IgD-negative memory B cell (primary cell): Measurements from ENCODE around the gene SIMC1. TPM values are rescaled to one million over a fixed set of nuclear protein-coding genes. Genes with fewer than 3 reads are reported as not detected.

Source experiments
- H3K27ac Mint-ChIP-seq, 3 donors: one replicate each; pipeline ENCODE4 v1.8.0; 2020 to 2022; ENCODE audit warnings: mild to moderate bottlenecking in 3 of 3, mixed read lengths in 3 of 3, moderate library complexity in 1 of 3
- H3K27me3 Mint-ChIP-seq: one replicate; pipeline ENCODE4 v1.8.0; 2021; ENCODE audit warnings: mixed read lengths
- H3K36me3 Mint-ChIP-seq: one replicate; pipeline ENCODE4 v1.8.0; 2020; ENCODE audit warnings: mild to moderate bottlenecking, mixed read lengths
- H3K4me1 Mint-ChIP-seq, 3 donors: one replicate each; pipeline ENCODE4 v1.8.0; 2020 to 2022; ENCODE audit warnings: mixed read lengths in 3 of 3, mild to moderate bottlenecking in 1 of 3
- H3K4me3 Mint-ChIP-seq, 4 donors: one replicate each; pipeline ENCODE4 v1.8.0; 2020 to 2022; ENCODE audit warnings: mild to moderate bottlenecking in 4 of 4, mixed read lengths in 4 of 4, moderate library complexity in 3 of 4
- H3K9me3 Mint-ChIP-seq, 3 donors: one replicate each; pipeline ENCODE4 v1.8.0; 2020 to 2021; ENCODE audit warnings: mixed read lengths in 3 of 3, mild to moderate bottlenecking in 1 of 3
- polyA plus RNA-seq: library from polyadenylated mRNA; unstranded; fragments of 300-500 nt; fragmentation: Illumina TruSeq; gene quantifications from one replicate; pipeline ENCODE4 v1.2.3, GENCODE V29; 2021

SIMC1 gene
- polyA plus RNA-seq, 1 donor from 2014 or later, result 13.7 TPM

DNA sequence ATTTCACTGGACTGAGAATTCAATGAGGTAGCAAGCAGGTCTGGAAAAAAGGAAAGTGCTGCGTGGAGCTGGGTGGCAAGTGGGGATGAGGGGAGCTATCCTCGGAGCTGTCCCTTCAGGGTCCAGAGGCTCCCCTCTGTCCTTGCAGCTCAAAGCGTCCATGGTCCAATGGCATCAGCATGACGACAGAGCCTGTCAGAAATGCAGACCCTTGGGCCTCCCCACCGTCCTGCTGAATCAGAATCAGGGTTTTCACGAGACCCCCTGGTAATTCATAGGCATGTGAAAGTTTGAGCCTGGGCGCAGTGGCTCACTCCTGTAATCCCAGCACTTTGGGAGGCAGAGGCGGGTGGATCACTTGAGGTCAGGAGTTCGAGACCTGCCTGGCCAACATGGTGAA is 155.9 kb downstream of the SIMC1 start:
- Mint-ChIP-seq H3K9me3 (no peaks in the 10 kb centered on the region), H3K27me3 (no peaks in the 10 kb centered on the region), H3K27ac (no peak overlapping the region), H3K4me3 (no peak overlapping the region), H3K36me3 (peaks cover 3% of the 10 kb centered on the region), H3K4me1 (peaks cover 0 to 3% (median 2%) of the 10 kb centered on the region in 3 donors)

DNA sequence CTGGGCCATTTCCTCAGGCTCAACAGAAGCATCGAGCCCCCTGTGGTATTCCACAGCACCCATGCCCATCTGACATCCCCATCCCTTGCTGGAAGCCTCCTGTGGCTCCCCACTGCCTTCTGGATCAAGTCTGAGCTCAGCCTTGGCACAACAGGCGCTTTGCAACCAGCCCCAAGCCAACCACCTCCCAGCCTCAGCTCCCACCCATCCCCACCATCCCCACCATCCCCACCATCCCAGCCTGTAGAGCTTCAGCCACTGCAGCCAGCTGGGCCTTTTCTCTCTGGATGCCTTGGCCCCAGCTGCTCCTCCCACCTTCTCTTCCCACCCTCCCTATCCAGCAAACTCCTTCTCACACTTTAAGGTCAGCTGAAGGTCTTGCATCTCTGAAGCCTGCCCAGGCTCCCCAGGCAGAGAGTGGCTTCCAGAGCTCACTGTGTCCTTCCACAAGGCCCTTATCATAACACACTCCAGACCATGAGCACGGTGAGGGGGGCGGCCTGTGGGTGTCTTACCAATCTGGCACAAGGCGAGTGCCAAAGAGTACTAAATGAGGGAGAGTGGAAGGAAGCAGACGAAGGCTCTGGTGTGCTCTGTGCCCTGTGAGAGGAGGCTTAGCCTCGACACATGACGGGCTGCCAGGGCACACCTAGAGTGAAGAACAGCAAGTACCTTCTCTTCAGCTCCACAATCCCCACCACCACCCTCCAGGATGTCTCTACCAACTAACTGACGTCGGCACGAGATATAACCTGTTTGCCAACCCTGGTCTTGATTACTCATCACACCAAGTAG is 156.9 kb downstream of the SIMC1 start:
- H3K27ac Mint-ChIP-seq, result peak overlapping the region in 1 of 3 donors; percentile 42

More for the DNA sequence above, 156.9 kb downstream of the SIMC1 start:
- H3K36me3 Mint-ChIP-seq, result peaks cover 3% of the 10 kb centered on the region
- no peaks in the 10 kb centered on the region for H3K9me3 Mint-ChIP-seq
- H3K27me3 Mint-ChIP-seq, result no peaks in the 10 kb centered on the region
- no peak overlapping the region for H3K4me3 Mint-ChIP-seq
- peaks cover 0 to 2% (median 0%) of the 10 kb centered on the region in 3 donors for H3K4me1 Mint-ChIP-seq

Other genes starting within 250 kb of the SIMC1 start
- 45.2 TPM for gene KIAA1191, start 123.3 kb downstream of the SIMC1 start, polyA plus RNA-seq
- 1.3 TPM for gene ARL10, start 127.1 kb downstream of the SIMC1 start, polyA plus RNA-seq
- gene NOP16, start 150.2 kb downstream of the SIMC1 start, polyA plus RNA-seq, result 38.1 TPM
- gene HIGD2A, start 150.3 kb downstream of the SIMC1 start, polyA plus RNA-seq, result 242 TPM
- 54.1 TPM for gene CLTB, start 178.1 kb downstream of the SIMC1 start, polyA plus RNA-seq
- gene FAF2, start 210.0 kb downstream of the SIMC1 start, polyA plus RNA-seq, result 11.1 TPM